SK-N-SH treated with all-trans-retinoic acid at 6 μM for 48 hours (cell line): Measurements from ENCODE around the gene OLFML3.

Experiments used
- ZFP3 ChIP-seq: fragments of 250-450 bp; sonication (Bioruptor Pico); IDR thresholded peaks from 2 replicates; pipeline ENCODE4 v1.5.0; 2020; ENCODE audit warnings: mild to moderate bottlenecking, moderate library complexity
- ZFP30 ChIP-seq: fragments of 450-650 bp; formaldehyde crosslinking; IDR thresholded peaks from 2 replicates; pipeline ENCODE4 v1.5.0; 2022; ENCODE audit warnings: mild to moderate bottlenecking, moderate library complexity
- ZNF70 ChIP-seq: fragments of 450-650 bp; formaldehyde crosslinking; IDR thresholded peaks from 2 replicates; pipeline ENCODE4 v1.5.0; 2020; ENCODE audit warnings: mild to moderate bottlenecking, moderate library complexity

DNA sequence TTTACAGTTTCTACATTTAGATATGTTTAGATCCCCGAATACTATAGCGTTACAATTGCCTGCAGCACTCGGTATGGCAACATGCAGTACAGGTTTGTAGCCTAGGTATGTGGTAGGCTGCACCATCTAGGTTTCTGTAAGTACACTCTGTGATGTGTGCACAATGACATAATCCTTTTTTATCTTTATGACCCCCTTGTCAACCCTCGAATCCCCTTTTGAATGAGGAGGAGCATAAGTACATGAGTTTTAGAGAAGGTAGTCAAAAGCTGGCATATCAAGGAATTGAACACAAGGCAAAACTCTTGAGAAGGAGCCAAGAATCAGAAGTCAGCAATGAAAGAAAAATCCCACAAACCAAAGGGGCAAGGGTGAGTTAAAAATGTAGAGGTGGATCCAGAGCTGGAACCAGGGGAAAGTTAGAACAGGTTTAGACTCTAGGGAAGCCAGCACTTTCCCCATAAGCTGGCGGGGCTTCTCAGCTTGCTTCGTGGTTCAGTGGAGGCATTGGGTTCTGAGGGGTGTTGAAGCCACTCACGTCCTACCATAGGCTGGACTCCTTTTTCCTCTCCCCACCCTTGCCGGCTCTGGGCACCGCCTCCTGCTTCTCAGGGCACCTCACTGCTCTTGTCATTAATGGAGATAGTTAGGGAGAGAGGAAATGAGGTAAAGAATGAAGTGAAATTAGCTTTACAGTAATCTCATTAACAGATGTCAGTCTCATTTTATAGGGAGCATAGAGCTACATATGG lies 31.3 kb downstream of the OLFML3 start:
- TF ChIP-seq ZNF70 (no peak), ZFP3 (CRISPR knock-in tag) (no peak), ZFP30 (CRISPR knock-in tag) (no peak)
